Testis (tissue), 2 donors: Measurements from ENCODE around the gene MRPL48.

Source experiments
- POLR2A ChIP-seq: fragments of 450-650 bp; IDR thresholded peaks from one replicate; pipeline ENCODE4 v1.6.1; 2017; ENCODE audit warnings: antibody characterized with exemption, mild to moderate bottlenecking, moderate library complexity
- TF ChIP-seq, protein P1 (sequence below), 3 experiments: fragments of 450-650 bp in 2 of 3; fragments of 200-600 bp in 1 of 3; sonication (generic) in 1 of 3; IDR thresholded peaks; one replicate each; pipeline ENCODE4 v1.5.1; 2016 to 2019; ENCODE audit warnings: antibody characterized with exemption in 3 of 3, mild to moderate bottlenecking in 2 of 3, moderate library complexity in 1 of 3

DNA sequence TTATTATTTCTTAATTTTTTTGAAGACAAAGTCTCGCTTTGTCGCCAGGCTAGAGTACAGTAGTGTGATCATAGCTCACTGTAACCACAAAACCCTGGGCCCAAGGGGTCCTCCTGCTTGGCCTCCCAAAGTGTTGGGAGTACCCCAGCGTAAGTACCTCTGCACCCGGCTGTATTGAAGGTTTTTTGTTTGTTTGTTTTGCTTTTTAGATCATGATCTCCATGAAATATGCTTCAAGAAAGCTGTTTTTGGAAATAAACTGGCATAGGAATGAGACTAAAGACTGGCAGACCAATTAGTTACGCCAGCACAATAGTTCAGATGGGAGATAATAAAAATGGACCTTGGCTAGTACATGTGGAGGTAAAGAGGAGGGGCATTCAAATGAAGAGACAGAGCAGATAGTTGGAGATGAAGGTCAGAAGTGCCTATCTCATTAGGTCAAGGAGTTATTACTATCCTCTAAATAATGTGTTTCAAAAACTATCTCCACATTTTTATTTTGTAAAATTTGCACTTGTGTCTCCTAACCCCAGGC, 4.1 kb upstream of the MRPL48 start:
- no peak for TF ChIP-seq POLR2A
- TF ChIP-seq, protein P1, sequence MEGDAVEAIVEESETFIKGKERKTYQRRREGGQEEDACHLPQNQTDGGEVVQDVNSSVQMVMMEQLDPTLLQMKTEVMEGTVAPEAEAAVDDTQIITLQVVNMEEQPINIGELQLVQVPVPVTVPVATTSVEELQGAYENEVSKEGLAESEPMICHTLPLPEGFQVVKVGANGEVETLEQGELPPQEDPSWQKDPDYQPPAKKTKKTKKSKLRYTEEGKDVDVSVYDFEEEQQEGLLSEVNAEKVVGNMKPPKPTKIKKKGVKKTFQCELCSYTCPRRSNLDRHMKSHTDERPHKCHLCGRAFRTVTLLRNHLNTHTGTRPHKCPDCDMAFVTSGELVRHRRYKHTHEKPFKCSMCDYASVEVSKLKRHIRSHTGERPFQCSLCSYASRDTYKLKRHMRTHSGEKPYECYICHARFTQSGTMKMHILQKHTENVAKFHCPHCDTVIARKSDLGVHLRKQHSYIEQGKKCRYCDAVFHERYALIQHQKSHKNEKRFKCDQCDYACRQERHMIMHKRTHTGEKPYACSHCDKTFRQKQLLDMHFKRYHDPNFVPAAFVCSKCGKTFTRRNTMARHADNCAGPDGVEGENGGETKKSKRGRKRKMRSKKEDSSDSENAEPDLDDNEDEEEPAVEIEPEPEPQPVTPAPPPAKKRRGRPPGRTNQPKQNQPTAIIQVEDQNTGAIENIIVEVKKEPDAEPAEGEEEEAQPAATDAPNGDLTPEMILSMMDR (IDR thresholded peaks at IDR 0.05): no peak
